WI38 (cell line): ENCODE measurements around the gene ZNF625.

Experiments
- H3K4me3 ChIP-seq: 2 replicates; pipeline ENCODE4 v1.5.1; 2011; ENCODE audit warnings: low read depth, mild to moderate bottlenecking, control low read depth, low read length
- TF ChIP-seq, protein P1 (sequence below): IDR thresholded peaks from 2 replicates; pipeline ENCODE4 v1.5.1; 2012; ENCODE audit warnings: low read depth, mild to moderate bottlenecking, control low read depth, low read length

The ZNF625 gene

DNA sequence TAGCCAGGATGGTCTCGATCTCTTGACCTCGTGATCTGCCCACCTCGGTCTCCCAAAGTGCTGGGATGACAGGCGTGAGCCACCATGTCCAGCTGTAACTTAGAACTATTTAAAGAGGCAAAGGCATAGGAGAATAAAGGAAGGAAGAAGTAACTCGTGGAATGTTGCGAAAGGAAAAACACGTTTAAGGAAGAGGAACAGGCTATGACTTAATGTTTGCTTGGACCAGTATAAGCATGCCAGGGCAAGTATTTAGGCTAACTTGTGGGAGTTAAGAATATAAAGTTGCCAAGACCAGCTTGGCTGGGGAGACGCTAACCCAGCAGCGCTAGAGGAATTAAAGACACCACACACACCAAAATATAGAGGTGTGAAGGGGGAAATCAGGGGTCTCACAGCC, 58.5 kb downstream of the ZNF625 start:
- no peak overlapping the region for H3K4me3 ChIP-seq
- TF ChIP-seq, protein P1, sequence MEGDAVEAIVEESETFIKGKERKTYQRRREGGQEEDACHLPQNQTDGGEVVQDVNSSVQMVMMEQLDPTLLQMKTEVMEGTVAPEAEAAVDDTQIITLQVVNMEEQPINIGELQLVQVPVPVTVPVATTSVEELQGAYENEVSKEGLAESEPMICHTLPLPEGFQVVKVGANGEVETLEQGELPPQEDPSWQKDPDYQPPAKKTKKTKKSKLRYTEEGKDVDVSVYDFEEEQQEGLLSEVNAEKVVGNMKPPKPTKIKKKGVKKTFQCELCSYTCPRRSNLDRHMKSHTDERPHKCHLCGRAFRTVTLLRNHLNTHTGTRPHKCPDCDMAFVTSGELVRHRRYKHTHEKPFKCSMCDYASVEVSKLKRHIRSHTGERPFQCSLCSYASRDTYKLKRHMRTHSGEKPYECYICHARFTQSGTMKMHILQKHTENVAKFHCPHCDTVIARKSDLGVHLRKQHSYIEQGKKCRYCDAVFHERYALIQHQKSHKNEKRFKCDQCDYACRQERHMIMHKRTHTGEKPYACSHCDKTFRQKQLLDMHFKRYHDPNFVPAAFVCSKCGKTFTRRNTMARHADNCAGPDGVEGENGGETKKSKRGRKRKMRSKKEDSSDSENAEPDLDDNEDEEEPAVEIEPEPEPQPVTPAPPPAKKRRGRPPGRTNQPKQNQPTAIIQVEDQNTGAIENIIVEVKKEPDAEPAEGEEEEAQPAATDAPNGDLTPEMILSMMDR = no peak

DNA sequence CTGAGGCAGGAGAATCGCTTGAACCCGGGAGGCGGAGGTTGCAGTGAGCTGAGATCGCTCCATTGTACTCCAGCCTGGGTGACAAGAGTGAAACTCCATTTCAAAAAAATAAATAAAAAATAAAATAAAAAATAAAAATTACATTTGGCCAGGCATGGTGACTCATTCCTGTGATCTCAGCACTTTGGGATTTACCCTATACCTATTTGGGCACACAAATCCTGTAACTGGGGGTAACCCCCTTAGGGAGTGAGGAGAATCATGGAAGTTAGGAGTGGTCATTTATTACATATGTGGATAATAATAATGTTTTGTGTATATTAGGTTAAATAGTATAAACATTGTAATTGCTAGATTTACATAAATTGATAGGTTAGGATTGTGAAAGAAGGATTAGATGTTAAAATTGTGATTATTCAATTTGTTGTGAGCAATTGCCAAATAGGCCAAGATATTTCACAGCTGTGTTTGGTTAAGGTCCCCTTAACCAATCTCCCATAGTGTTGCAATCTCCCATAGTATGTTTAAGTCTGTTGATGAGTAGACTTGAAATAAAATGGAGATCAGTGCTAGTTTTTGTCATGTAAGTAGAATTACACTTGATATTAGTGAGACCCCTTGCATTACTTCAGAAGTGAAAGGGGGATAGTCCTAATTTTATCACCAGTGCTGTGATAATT, 61.3 kb downstream of the ZNF625 start:
- TF ChIP-seq, protein P1 = no peak
- H3K4me3 ChIP-seq = no peak overlapping the region
